Aorta (tissue), 5 donors: ENCODE results near the gene COBLL1. TPM values are rescaled to one million over a fixed set of nuclear protein-coding genes. Genes with fewer than 3 reads are reported as not detected.
A peak's percentile ranks its signal among the peaks of the same experiment; 100 is the strongest.

Source experiments
- ATAC-seq: fragments of 200-7000 bp; cut with Tn5 transposase; one replicate; pipeline ENCODE4 v1.9.1; 2022; ENCODE audit warnings: moderate library complexity; ENCODE audit not compliant: low FRiP score
- DNase-seq, 2 donors: peaks; one replicate each; pipeline ENCODE4 v3.0.0-alpha.2; 2020
- H3K27ac ChIP-seq, 2 donors: one replicate each; pipeline ENCODE4 v1.5.1; 2013; ENCODE audit warnings: low read length in 2 of 2, mild to moderate bottlenecking in 2 of 2, moderate library complexity in 2 of 2, control low read depth in 1 of 2, inconsistent platforms in 1 of 2, low read depth in 1 of 2
- H3K27me3 ChIP-seq, 2 donors: one replicate each; pipeline ENCODE4 v1.6.1; 2013; ENCODE audit warnings: control low read depth in 1 of 2, low read length in 1 of 2, mild to moderate bottlenecking in 1 of 2, moderate library complexity in 1 of 2; ENCODE audit not compliant: insufficient read depth in 2 of 2, control insufficient read depth in 1 of 2
- H3K36me3 ChIP-seq, 2 donors: one replicate each; pipeline ENCODE4 v1.6.1; 2013; ENCODE audit warnings: control low read depth in 1 of 2, low read length in 1 of 2, mild to moderate bottlenecking in 1 of 2; ENCODE audit not compliant: insufficient read depth in 2 of 2, control insufficient read depth in 1 of 2
- H3K4me1 ChIP-seq, 2 donors: one replicate each; pipeline ENCODE4 v1.6.1; 2013; ENCODE audit warnings: low read length in 2 of 2, control low read depth in 1 of 2, mild to moderate bottlenecking in 1 of 2, moderate library complexity in 1 of 2; ENCODE audit not compliant: insufficient read depth in 2 of 2, control insufficient read depth in 1 of 2
- H3K4me3 ChIP-seq, 2 donors: one replicate each; pipeline ENCODE4 v1.5.1; 2013; ENCODE audit warnings: low read length in 2 of 2, control low read depth in 1 of 2, mild to moderate bottlenecking in 1 of 2
- H3K9me3 ChIP-seq: one replicate; pipeline ENCODE4 v1.6.1; 2013; ENCODE audit warnings: mild to moderate bottlenecking, low read length; ENCODE audit not compliant: control insufficient read depth
- WGBS, 2 donors: extraction: QIAGEN DNeasy Blood & Tissue Kit; methylation state at CpG; one replicate each; pipeline ENCODE4 v1.1.7; 2013; 5-methylcytosine and 5-hydroxymethylcytosine counted together
- intact Hi-C, 2 donors: fragments of 100-400 bp; cut with DNase I; formaldehyde crosslinking; loops; one replicate each; pipeline versions ENCODE4 v1.14.2 to v1.15.0; 2022
- polyA plus RNA-seq, 2 donors: library from polyadenylated mRNA; stranded (reverse); fragments of 200-250 nt; gene quantifications; one replicate each; pipeline ENCODE4 v1.2.3, GENCODE V29; 2013
- total RNA-seq, 2 donors: library from RNA; stranded (reverse); fragmentation: NEBNext Ultra II Directional; extraction: Animal tissue kit (Norgen Biotek cat#: 25700); gene quantifications; one replicate each; pipeline ENCODE4 v1.2.1, GENCODE V29; 2021
- donor health status: healthy with polysubstance abuse.
- donor health status: Bipolar disorder and iron deficiency.
- donor health status: DM: no; HTN: no; CAD: no.
- donor health status: DM: no; HTN: no; CAD: no.
- donor health status: DM: yes; HTN: yes; CAD: no.

The COBLL1 gene
- total and polyA plus RNA-seq, 4 donors = 20.2 to 101 (median 42.8) TPM

GRCh38 chr2:164756773-164757172, 84.8 kb downstream of the COBLL1 start:
- WGBS, 2 donors = 51 to 57% methylated on average over 2 of the region's 2 CpGs
- intact Hi-C loops = no loop called here

GRCh38 chr2:164755952-164756351, 85.7 kb downstream of the COBLL1 start:
- Histone ChIP-seq H3K4me1 (peaks cover 2 to 5% of the 10 kb centered on the region in 2 donors), H3K27me3 (no peaks in the 10 kb centered on the region), H3K36me3 (no peaks in the 10 kb centered on the region), H3K9me3 (no peaks in the 10 kb centered on the region), H3K4me3 (no peak overlapping the region), H3K27ac (no peak overlapping the region)
- ATAC-seq = peak; percentile 57
- WGBS, 2 donors = 36 to 37% methylated on average over 2 of the region's 2 CpGs
- intact Hi-C loops = no loop called here
- DNase-seq = no peak

More at GRCh38 chr2:164756773-164757172, 84.8 kb downstream of the COBLL1 start:
- no peak overlapping the region for H3K4me3 ChIP-seq
- H3K9me3 ChIP-seq = no peaks in the 10 kb centered on the region
- no peaks in the 10 kb centered on the region for H3K36me3 ChIP-seq
- H3K27me3 ChIP-seq = no peaks in the 10 kb centered on the region
- no peak for DNase-seq
- no peak overlapping the region for H3K27ac ChIP-seq
- peaks cover 2 to 3% of the 10 kb centered on the region in 2 donors for H3K4me1 ChIP-seq
- ATAC-seq = no peak

GRCh38 chr2:164754157-164755093, 87.2 kb downstream of the COBLL1 start:
- intact Hi-C loops = loop anchor here in 1 of 2 donors (5.0 kb wide), 1 partner anchor 38 kb away; no protein-coding TSS in a partner anchor
- Histone ChIP-seq H3K27ac (peak overlapping the region in 1 of 2 donors; percentile 25), H3K4me3 (no peak overlapping the region), H3K36me3 (no peaks in the 10 kb centered on the region), H3K27me3 (no peaks in the 10 kb centered on the region), H3K9me3 (no peaks in the 10 kb centered on the region), H3K4me1 (peaks cover 4 to 7% of the 10 kb centered on the region in 2 donors)
- ATAC-seq (no peak), DNase-seq (no peak)
- 92 to 94% methylated on average over 10 of the region's 10 CpGs for WGBS, 2 donors

GRCh38 chr2:164752956-164753355, 88.7 kb downstream of the COBLL1 start:
- H3K4me3 ChIP-seq = no peak overlapping the region
- H3K36me3 ChIP-seq = no peaks in the 10 kb centered on the region
- no peaks in the 10 kb centered on the region for H3K9me3 ChIP-seq
- intact Hi-C loops = loop anchor here in 1 of 2 donors (5.0 kb wide), 1 partner anchor 39 kb away; no protein-coding TSS in a partner anchor
- ATAC-seq = no peak
- no peak for DNase-seq
- WGBS, 2 donors = 97 to 100% methylated on average over 1 of the region's 1 CpG
- H3K4me1 ChIP-seq = peaks cover 4 to 7% of the 10 kb centered on the region in 2 donors
- no peak overlapping the region for H3K27ac ChIP-seq
- H3K27me3 ChIP-seq = no peaks in the 10 kb centered on the region

GRCh38 chr2:164747783-164748433, 93.7 kb downstream of the COBLL1 start:
- intact Hi-C loops = no loop called here
- Histone ChIP-seq H3K9me3 (no peaks in the 10 kb centered on the region), H3K4me3 (no peak overlapping the region), H3K27ac (no peak overlapping the region), H3K36me3 (no peaks in the 10 kb centered on the region), H3K27me3 (no peaks in the 10 kb centered on the region), H3K4me1 (peaks cover 2 to 10% of the 10 kb centered on the region in 2 donors)
- ATAC-seq (no peak), DNase-seq (no peak)
- WGBS, 2 donors = 85 to 87% methylated on average over 3 of the region's 3 CpGs

GRCh38 chr2:164747140-164747539, 94.5 kb downstream of the COBLL1 start:
- Histone ChIP-seq H3K36me3 (no peaks in the 10 kb centered on the region), H3K4me1 (peaks cover 2 to 10% of the 10 kb centered on the region in 2 donors), H3K27ac (no peak overlapping the region), H3K27me3 (no peaks in the 10 kb centered on the region), H3K4me3 (no peak overlapping the region), H3K9me3 (no peaks in the 10 kb centered on the region)
- DNase-seq (no peak), ATAC-seq (no peak)
- 100% methylated on average over 1 of the region's 1 CpG for WGBS, 2 donors
- intact Hi-C loops = no loop called here

- no peaks in the 10 kb centered on the region for H3K36me3 ChIP-seq
- no peaks in the 10 kb centered on the region for H3K9me3 ChIP-seq
- H3K27ac ChIP-seq = no peak overlapping the region
- peaks cover 2 to 10% of the 10 kb centered on the region in 2 donors for H3K4me1 ChIP-seq
- H3K27me3 ChIP-seq = no peaks in the 10 kb centered on the region
- no peak overlapping the region for H3K4me3 ChIP-seq
- WGBS, 2 donors = 98 to 100% methylated on average over 1 of the region's 1 CpG
- no peak for DNase-seq
- ATAC-seq = no peak
- intact Hi-C loops = no loop called here
Observed at GRCh38 chr2:164746713-164747112, 94.9 kb downstream of the COBLL1 start.

- Histone ChIP-seq H3K36me3 (no peaks in the 10 kb centered on the region), H3K4me3 (no peak overlapping the region), H3K4me1 (peaks cover 0 to 3% of the 10 kb centered on the region in 2 donors), H3K9me3 (no peaks in the 10 kb centered on the region), H3K27ac (no peak overlapping the region), H3K27me3 (no peaks in the 10 kb centered on the region)
- DNase-seq (no peak), ATAC-seq (no peak)
- intact Hi-C loops = no loop called here
- 62% methylated on average over 5 of the region's 5 CpGs for WGBS, 2 donors
Observed at GRCh38 chr2:164745012-164745797, 96.4 kb downstream of the COBLL1 start.
